HG02798 (cell line): Measurements from ENCODE around the gene P3R3URF.

Experiments
- ATAC-seq: cut with Tn5 transposase; IDR thresholded peaks from one replicate; pipeline ENCODE4 v1.9.1; 2021; ENCODE audit warnings: mild to moderate bottlenecking; ENCODE audit not compliant: unreplicated experiment, poor library complexity

Gene P3R3URF

GRCh38 chr1:46174448-46175231 is 1.6 kb downstream of the P3R3URF start, which contains the start of gene TSPAN1:
Gene TSPAN1 (plus strand): TSS chr1:46175087. CDS start chr1:46181108, 6,021 bp downstream.
- ATAC-seq, result no peak

GRCh38 chr1:46173361-46173856 is 2.9 kb downstream of the P3R3URF start:
- no peak for ATAC-seq

GRCh38 chr1:46172321-46172720 is 4.0 kb downstream of the P3R3URF start:
- no peak for ATAC-seq

- ATAC-seq, result no peak
These were observed 4.4 kb downstream of the P3R3URF start for GRCh38 chr1:46171871-46172270.

- no peak for ATAC-seq
These were observed 4.9 kb downstream of the P3R3URF start for GRCh38 chr1:46171351-46171750.

GRCh38 chr1:46169811-46170454 is 6.4 kb downstream of the P3R3URF start:
- ATAC-seq, result no peak

- ATAC-seq, result no peak
These were observed 7.8 kb downstream of the P3R3URF start for GRCh38 chr1:46168477-46168876.

- ATAC-seq, result peak; percentile 48
These were observed 9.5 kb downstream of the P3R3URF start for GRCh38 chr1:46166521-46167462.

- ATAC-seq, result no peak
These were observed 16.1 kb downstream of the P3R3URF start for GRCh38 chr1:46160212-46160611.

- ATAC-seq, result peak; percentile 60
These were observed 16.8 kb downstream of the P3R3URF start for GRCh38 chr1:46159516-46159915.

GRCh38 chr1:46158312-46159281 is 17.7 kb downstream of the P3R3URF start:
- peak; percentile 71 for ATAC-seq

- no peak for ATAC-seq
These were observed 18.4 kb downstream of the P3R3URF start for GRCh38 chr1:46157916-46158311.

GRCh38 chr1:46153732-46154131 is 22.6 kb downstream of the P3R3URF start:
- ATAC-seq, result no peak

GRCh38 chr1:46153228-46153627 is 23.1 kb downstream of the P3R3URF start:
- no peak for ATAC-seq

GRCh38 chr1:46152016-46152415 is 24.3 kb downstream of the P3R3URF start:
- no peak for ATAC-seq

- no peak for ATAC-seq
These were observed 26.2 kb downstream of the P3R3URF start for GRCh38 chr1:46150085-46150484.

- no peak for ATAC-seq
These were observed 28.0 kb downstream of the P3R3URF start for GRCh38 chr1:46148318-46148717.

- no peak for ATAC-seq
These were observed 38.4 kb downstream of the P3R3URF start for GRCh38 chr1:46137916-46138315.

GRCh38 chr1:46136711-46137110 is 39.6 kb downstream of the P3R3URF start:
- no peak for ATAC-seq
